HG02588 (cell line): ENCODE results near the gene KIF4B.
"Not testable (repeated sequence)": the region's sequence is repeated elsewhere in the genome, so short reads cannot be mapped to it uniquely, and the experiment has no call there.

Experiments used
- ATAC-seq: cut with Tn5 transposase; IDR thresholded peaks from one replicate; pipeline ENCODE4 v1.9.1; 2021; ENCODE audit warnings: mild to moderate bottlenecking, moderate library complexity; ENCODE audit not compliant: unreplicated experiment

The KIF4B gene

DNA sequence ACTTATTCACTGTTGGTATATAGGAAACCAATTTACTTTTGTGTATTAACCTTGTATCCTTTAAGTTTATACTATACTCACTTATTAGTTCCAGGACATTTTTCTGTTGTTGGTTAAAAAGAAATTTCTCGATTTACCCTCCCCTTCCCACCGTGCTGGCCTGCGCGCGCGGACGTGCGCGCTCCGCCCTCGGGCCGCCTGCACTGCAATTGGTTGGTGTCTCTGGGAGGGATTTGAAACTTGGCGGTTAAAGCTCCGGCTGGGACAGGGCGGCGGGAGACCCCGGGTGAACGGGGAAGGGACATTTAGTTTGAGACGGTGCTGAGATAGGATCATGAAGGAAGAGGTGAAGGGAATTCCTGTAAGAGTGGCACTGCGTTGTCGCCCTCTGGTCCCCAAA lies at the start of gene KIF4B:
Gene KIF4B, plus strand, starts transcription at position 230 of the 400 bp plus-strand sequence. Its CDS starts 105 bp downstream, at position 335.
- no peak for ATAC-seq

GRCh38 chr5:154966081-154966841 lies 47.3 kb upstream of the KIF4B start:
- no peak for ATAC-seq

DNA sequence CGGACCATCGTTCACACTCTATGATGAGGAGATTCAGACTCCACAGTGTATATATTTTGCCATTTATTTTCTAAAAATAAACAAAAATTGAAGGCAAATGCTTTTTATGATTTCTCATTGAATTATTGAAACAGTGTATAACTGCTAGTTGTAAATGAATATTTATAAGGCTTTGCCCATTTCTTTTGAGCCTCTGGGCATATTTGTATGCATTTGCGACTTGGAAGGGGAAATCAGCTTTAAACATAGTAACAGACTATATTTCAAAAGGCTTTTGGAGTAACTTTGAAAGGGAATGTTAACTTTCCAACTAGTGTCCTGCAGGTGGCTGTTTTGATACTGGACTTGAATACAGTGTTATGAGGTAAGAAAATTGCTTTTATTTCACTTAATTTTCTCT lies 46.7 kb upstream of the KIF4B start:
- no peak for ATAC-seq

DNA sequence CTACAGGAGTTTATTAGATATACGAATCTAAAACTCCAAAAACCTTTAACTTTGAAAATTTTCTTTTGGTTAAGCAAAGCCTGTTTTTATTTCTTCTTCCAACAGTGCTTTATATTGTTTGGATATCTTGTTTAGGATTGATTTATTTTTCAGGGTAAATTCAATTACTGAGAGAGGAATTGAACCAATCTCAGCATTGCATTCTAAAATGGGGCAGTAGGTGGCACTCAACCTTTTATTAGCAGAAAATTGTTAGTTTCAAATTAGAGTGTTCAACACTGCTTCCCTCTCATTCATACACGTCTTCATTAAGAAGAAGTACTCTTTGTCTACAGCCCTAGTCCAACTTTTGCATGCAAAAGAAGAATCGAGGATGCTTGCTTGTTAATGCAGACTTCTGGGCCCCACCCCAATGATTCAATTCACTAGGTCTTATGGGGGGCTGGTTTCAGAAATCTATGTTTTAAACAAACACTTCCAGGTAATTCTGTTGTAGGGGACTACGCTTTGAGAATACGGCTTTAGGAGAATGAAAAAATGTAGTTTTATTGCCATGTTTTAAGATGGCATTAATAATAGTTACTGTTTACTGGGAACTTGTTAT lies 46.0 kb upstream of the KIF4B start:
- no peak for ATAC-seq

GRCh38 chr5:154968953-154969352 lies 44.6 kb upstream of the KIF4B start:
- ATAC-seq: no peak

DNA sequence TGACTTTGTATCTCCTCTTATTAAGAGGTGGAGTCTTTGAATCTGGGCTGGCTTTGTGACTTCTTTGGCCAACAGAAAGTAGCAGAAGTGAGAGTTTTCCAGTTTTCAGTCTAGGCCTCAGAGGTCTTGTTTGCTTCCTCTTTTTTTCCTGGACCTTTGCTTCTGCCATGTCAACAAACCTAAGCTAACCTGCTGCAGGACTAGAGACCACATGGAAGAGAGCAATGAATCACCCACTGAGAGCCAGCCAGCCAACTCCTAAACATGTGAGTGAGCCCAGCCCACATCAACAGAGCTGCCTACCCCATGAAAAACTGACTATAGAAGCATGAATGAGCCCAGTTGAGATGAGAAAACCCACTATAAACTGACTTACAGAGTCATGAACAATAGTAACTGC lies 42.8 kb upstream of the KIF4B start:
- no peak for ATAC-seq

GRCh38 chr5:154971501-154971900 lies 42.1 kb upstream of the KIF4B start:
- ATAC-seq: no peak

- no peak for ATAC-seq
Observed at GRCh38 chr5:154972476-154973080, 41.0 kb upstream of the KIF4B start.

DNA sequence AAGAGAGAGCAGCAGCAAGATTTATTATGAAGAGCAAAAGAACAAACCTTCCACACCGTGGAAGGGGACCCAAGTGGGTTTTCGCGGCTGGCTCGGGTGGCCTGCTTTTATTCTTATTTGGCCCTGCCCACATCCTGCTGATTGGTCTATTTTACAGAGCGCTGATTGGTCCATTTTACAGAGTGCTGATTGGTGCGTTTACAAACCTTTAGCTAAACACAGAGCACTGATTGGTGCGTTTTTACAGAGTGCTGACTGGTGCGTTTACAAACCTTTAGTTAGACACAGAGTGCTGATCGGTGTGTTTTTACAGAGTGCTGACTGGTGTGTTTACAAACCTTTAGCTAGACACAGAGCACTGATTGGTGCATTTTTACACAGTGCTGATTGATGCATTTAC lies 37.5 kb upstream of the KIF4B start:
- not testable (repeated sequence) for ATAC-seq

DNA sequence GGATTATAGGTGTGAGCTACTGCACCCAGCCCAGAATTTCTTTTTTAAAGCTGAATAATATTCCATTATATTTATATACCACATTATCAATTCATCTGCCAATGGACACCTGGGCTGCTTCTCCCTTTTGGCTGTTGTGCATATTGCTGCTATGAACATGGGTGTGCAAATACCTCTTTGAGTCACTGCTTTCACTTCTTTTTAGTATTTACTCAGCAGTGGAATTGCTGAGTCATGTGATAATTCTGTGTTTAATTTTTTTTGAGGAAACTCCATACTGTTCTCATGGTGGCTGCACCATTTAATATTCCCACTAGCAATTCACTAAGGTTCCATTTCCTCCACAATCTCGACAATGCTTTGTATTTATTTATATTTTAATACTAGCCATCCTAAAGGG lies 36.1 kb upstream of the KIF4B start:
- no peak for ATAC-seq

GRCh38 chr5:154978294-154978693 lies 35.3 kb upstream of the KIF4B start:
- ATAC-seq: not testable (repeated sequence)

DNA sequence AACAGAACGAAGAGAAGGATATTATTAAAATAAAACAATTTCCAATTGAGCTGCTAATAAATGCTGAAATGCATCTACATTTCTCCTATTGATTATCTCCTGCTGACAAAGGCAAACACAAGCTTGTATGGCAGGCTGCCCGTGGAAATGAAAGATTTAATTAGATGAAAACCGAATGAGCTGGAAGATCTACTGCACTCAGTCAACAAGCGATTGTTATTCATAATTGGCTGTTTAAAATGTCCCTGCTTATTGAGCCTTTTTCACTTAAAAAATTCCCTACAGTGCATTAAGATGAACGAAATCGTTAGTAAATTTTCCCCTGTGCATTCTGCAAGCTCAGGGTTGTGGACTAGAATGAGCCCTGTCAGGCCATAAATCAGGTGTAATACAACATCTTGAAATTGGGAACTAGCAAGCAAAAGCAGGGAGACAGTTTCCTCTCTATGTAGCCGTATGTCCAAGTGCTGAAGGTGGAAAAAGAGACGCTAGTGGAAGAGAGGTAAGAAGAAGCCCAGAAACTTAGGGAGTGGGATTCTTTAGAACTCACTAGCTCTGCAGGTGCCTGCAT lies 28.5 kb upstream of the KIF4B start:
- ATAC-seq: no peak

DNA sequence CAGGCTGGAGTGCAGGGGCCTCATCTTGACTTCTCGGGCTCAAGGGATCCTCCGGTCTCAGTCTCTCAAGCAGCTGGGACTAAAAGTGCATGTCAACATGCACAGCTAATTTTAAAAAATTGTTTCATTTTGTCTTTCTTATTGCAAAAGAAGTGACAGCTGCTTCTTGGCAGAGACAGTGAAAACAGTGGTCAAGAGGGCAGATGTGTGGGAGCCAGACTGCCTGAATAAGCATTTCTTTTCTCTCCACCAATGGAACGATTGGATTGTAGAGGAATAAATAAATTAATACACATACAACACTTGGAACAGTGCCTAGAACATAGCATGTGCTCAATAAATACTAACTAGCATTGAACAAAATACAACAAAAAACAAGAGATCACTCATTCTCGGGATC lies 27.4 kb upstream of the KIF4B start:
- ATAC-seq: no peak

- ATAC-seq: no peak
Observed at GRCh38 chr5:154989626-154990025, 23.9 kb upstream of the KIF4B start.

GRCh38 chr5:154993461-154993860 lies 20.1 kb upstream of the KIF4B start:
- ATAC-seq: no peak

DNA sequence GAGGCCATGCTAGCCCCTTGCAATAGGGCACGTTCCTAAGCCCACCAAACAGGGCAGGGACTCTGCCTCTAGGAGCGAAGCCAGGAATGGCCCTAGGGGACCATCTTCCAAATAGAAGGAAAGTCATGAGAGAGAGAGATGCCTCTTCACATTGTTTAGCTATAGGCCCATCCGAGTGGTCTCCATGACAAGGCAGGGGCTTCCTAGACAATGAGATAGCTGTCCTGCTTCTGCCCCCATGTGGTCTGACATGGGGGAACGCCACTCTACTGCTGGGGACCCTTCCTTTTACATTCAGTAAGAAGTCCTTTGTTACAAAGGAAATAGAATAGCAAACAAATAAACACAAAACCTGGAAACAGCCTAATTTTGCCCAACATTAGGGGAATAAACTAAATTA lies 17.9 kb upstream of the KIF4B start:
- no peak for ATAC-seq

DNA sequence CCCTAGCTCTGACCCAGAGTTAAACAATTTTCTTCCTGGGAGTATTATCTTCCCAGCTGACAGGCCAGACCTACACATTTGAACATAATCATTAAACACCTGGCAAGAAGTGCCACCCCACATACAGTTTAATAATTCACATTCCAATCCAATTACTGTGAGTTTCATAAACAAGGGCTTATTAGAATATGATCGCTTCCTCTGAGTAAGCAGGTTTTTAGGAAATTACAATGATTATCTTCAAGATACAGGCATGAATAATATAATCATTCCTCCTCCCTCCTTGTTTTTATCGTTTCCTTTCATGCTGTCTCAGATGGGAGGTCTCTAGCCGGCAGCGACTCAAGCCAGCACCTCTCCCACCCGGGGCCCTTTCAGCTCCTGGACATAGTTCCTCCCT lies 15.8 kb upstream of the KIF4B start:
- ATAC-seq: no peak

GRCh38 chr5:154999865-155000264 lies 13.7 kb upstream of the KIF4B start:
- no peak for ATAC-seq

DNA sequence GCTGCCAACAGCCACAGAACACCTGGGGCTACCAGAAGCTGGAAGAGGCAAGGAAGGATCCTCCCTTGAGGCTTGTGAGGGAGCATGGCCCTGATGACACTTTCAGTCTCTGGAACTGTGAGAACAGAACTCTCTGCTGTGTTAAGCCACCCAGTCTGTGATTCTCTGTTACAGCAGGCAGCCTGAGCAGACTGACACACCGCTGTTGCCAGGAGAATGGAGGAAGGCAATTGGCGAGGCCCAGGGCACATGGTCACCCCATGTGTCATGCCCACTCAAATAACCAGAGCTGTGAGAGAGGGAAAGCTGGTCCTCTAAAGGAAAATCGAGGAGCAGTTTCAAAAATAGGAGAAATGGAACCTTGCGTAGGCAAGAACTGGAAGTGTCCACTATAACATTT lies 12.0 kb upstream of the KIF4B start:
- ATAC-seq: no peak

DNA sequence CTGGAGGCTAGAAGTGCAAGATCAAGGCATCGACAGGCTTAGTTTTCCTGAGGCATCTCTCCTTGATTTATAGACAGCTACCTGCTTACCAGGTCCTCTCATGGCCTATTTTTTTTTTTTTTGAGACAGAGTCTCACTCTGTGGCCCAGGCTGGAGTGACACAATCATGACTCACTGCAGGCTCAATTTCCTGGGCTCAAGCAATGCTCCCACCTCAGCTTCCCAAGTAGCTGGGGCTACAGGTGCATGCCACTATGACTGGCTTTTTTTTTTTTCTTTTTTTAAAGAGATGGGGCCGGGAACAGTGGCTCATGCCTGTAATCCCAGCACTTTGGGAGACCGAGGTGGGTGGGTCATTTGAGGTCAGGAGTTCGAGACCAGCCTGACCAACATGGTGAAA lies 10.8 kb upstream of the KIF4B start:
- ATAC-seq: not testable (repeated sequence)

- no peak for ATAC-seq
Observed at GRCh38 chr5:155004138-155004744, 9.3 kb upstream of the KIF4B start.
